HFFc6 (cell line): Measurements from ENCODE around the gene FGGY. TPM values are rescaled to one million over a fixed set of nuclear protein-coding genes. Genes with fewer than 3 reads are reported as not detected.
"Not testable (repeated sequence)": the region's sequence is repeated elsewhere in the genome, so short reads cannot be mapped to it uniquely, and the experiment has no call there.

Experiments
- DNase-seq: peaks from one replicate; pipeline ENCODE4 v3.0.0-alpha.2; 2018
- H3K27ac Mint-ChIP-seq: 2 replicates; pipeline ENCODE4 v1.8.0; 2020; ENCODE audit warnings: mild to moderate bottlenecking, mixed read lengths
- H3K27me3 Mint-ChIP-seq: 2 replicates; pipeline ENCODE4 v1.8.0; 2021; ENCODE audit warnings: mild to moderate bottlenecking, moderate library complexity, mixed read lengths; ENCODE audit not compliant: insufficient read depth
- H3K36me3 Mint-ChIP-seq: 2 replicates; pipeline ENCODE4 v1.8.0; 2021; ENCODE audit warnings: low read depth, mixed read lengths
- H3K4me1 Mint-ChIP-seq: 2 replicates; pipeline ENCODE4 v1.8.0; 2020; ENCODE audit warnings: low read depth, mixed read lengths
- H3K4me3 Mint-ChIP-seq: 2 replicates; pipeline ENCODE4 v1.8.0; 2020; ENCODE audit warnings: mild to moderate bottlenecking, moderate library complexity, mixed read lengths
- H3K9me3 Mint-ChIP-seq: 2 replicates; pipeline ENCODE4 v1.8.0; 2020; ENCODE audit warnings: mild to moderate bottlenecking, mixed read lengths
- CTCF ChIP-seq: fragments of 200-600 bp; sonication (generic); IDR thresholded peaks from 2 replicates; pipeline ENCODE4 v1.5.0; 2021; ENCODE audit warnings: antibody characterized with exemption, mild to moderate bottlenecking
- total RNA-seq, 6 experiments: library from RNA; stranded (reverse); fragmentation: NEBNext Ultra II Directional; extraction: Animal tissue kit (Norgen Biotek cat#: 25700); gene quantifications; 2 replicates in 1 of 6; 3 replicates in 5 of 6; pipeline ENCODE4 v1.2.3, GENCODE V29; 2021

FGGY gene
- total RNA-seq, 6 experiments from 2014 or later = 16.4 to 20.1 (median 18.7) TPM

- no peak overlapping the region for H3K4me3 Mint-ChIP-seq
- H3K27me3 Mint-ChIP-seq = no peaks in the 10 kb centered on the region; the same call in 1 of the 2 replicates
Observed at GRCh38 chr1:59556802-59557548, 260.1 kb downstream of the FGGY start.

GRCh38 chr1:59557549-59557885, 260.6 kb downstream of the FGGY start:
- Mint-ChIP-seq H3K9me3 (peaks cover 18% of the 10 kb centered on the region), H3K4me3 (no peak overlapping the region), H3K27me3 (no peaks in the 10 kb centered on the region; the same call in 1 of the 2 replicates), H3K36me3 (peaks cover 35% of the 10 kb centered on the region), H3K27ac (no peak overlapping the region), H3K4me1 (peaks cover 22% of the 10 kb centered on the region)
- DNase-seq = no peak
- TF ChIP-seq CTCF = no peak

More at GRCh38 chr1:59556802-59557548, 260.1 kb downstream of the FGGY start:
- DNase-seq = no peak
- Mint-ChIP-seq H3K4me1 (peaks cover 22% of the 10 kb centered on the region), H3K9me3 (peaks cover 18% of the 10 kb centered on the region), H3K27ac (no peak overlapping the region), H3K36me3 (peaks cover 35% of the 10 kb centered on the region)
- TF ChIP-seq CTCF = no peak

GRCh38 chr1:59558580-59558979, 261.7 kb downstream of the FGGY start:
- H3K9me3 Mint-ChIP-seq = peaks cover 18% of the 10 kb centered on the region
- H3K27me3 Mint-ChIP-seq, H3K4me3 Mint-ChIP-seq, DNase-seq, H3K27ac Mint-ChIP-seq: not testable (repeated sequence)
- H3K4me1 Mint-ChIP-seq = peaks cover 16% of the 10 kb centered on the region
- peaks cover 35% of the 10 kb centered on the region for H3K36me3 Mint-ChIP-seq

GRCh38 chr1:59560807-59561450, 264.0 kb downstream of the FGGY start:
- H3K4me3 Mint-ChIP-seq = no peak overlapping the region
- no peak for TF ChIP-seq CTCF
- H3K9me3 Mint-ChIP-seq = peaks cover 18% of the 10 kb centered on the region
- no peaks in the 10 kb centered on the region; the same call in 1 of the 2 replicates for H3K27me3 Mint-ChIP-seq
- DNase-seq = no peak
- peaks cover 35% of the 10 kb centered on the region for H3K36me3 Mint-ChIP-seq
- peaks cover 21% of the 10 kb centered on the region for H3K4me1 Mint-ChIP-seq
- H3K27ac Mint-ChIP-seq = no peak overlapping the region

GRCh38 chr1:59561796-59562195, 264.9 kb downstream of the FGGY start:
- DNase-seq = no peak
- H3K27me3 Mint-ChIP-seq = no peaks in the 10 kb centered on the region; the same call in 1 of the 2 replicates
- peaks cover 18% of the 10 kb centered on the region for H3K9me3 Mint-ChIP-seq
- peaks cover 32% of the 10 kb centered on the region for H3K36me3 Mint-ChIP-seq
- no peak overlapping the region for H3K27ac Mint-ChIP-seq
- H3K4me1 Mint-ChIP-seq = peaks cover 28% of the 10 kb centered on the region
- H3K4me3 Mint-ChIP-seq = no peak overlapping the region
- TF ChIP-seq CTCF = no peak
